Trophoblast cell (in vitro differentiated cells and primary cell): Measurements from ENCODE around the gene DDOST.
A peak's percentile ranks its signal among the peaks of the same experiment; 100 is the strongest.

ENCODE experiments used
- DNase-seq, 2 donors: peaks; one replicate each; pipeline ENCODE4 v3.0.0-alpha.2; 2016
- H2AFZ ChIP-seq: 2 replicates; pipeline ENCODE4 v1.6.1; 2013; ENCODE audit warnings: low read length, moderate library complexity, mild to moderate bottlenecking; ENCODE audit not compliant: insufficient read depth, poor library complexity
- H2AK5ac ChIP-seq: 2 replicates; pipeline ENCODE4 v1.6.1; 2013; ENCODE audit warnings: mild to moderate bottlenecking, low read length
- H2BK120ac ChIP-seq: 2 replicates; pipeline ENCODE4 v1.6.1; 2013; ENCODE audit warnings: low read length, mild to moderate bottlenecking, moderate library complexity; ENCODE audit not compliant: insufficient read depth, poor library complexity
- H2BK12ac ChIP-seq: 2 replicates; pipeline ENCODE4 v1.6.1; 2013; ENCODE audit warnings: mild to moderate bottlenecking, low read length, moderate library complexity
- H2BK5ac ChIP-seq: 2 replicates; pipeline ENCODE4 v1.6.1; 2013; ENCODE audit warnings: low read length, low read depth, moderate library complexity, mild to moderate bottlenecking; ENCODE audit not compliant: poor library complexity
- H3K14ac ChIP-seq: 2 replicates; pipeline ENCODE4 v1.6.1; 2013; ENCODE audit warnings: mild to moderate bottlenecking, low read length
- H3K18ac ChIP-seq: 2 replicates; pipeline ENCODE4 v1.6.1; 2013; ENCODE audit warnings: mild to moderate bottlenecking, low read length
- H3K23ac ChIP-seq: 2 replicates; pipeline ENCODE4 v1.6.1; 2013; ENCODE audit warnings: low read length
- H3K27ac ChIP-seq: 2 replicates; pipeline ENCODE4 v1.5.1; 2013; ENCODE audit warnings: low read depth, mild to moderate bottlenecking, inconsistent platforms, low read length, moderate library complexity
- H3K27me3 ChIP-seq: 2 replicates; pipeline ENCODE4 v1.6.1; 2013; ENCODE audit warnings: inconsistent platforms, mild to moderate bottlenecking, low read length, moderate library complexity; ENCODE audit not compliant: insufficient read depth
- H3K36me3 ChIP-seq, 2 experiments: 1 replicate in 1 of 2; 2 replicates in 1 of 2; pipeline ENCODE4 v1.6.1; 2013; ENCODE audit warnings: low read length in 2 of 2, mild to moderate bottlenecking in 2 of 2, moderate library complexity in 1 of 2; ENCODE audit not compliant: insufficient read depth in 2 of 2, control insufficient read depth in 1 of 2
- H3K4ac ChIP-seq: 2 replicates; pipeline ENCODE4 v1.6.1; 2013; ENCODE audit warnings: low read depth, mild to moderate bottlenecking, low read length, moderate library complexity
- H3K4me1 ChIP-seq, 2 experiments: 1 replicate in 1 of 2; 2 replicates in 1 of 2; pipeline ENCODE4 v1.6.1; 2013; ENCODE audit warnings: low read length in 2 of 2, mild to moderate bottlenecking in 2 of 2, moderate library complexity in 1 of 2; ENCODE audit not compliant: insufficient read depth in 2 of 2, control insufficient read depth in 1 of 2
- H3K4me2 ChIP-seq: 2 replicates; pipeline ENCODE4 v1.6.1; 2013; ENCODE audit warnings: inconsistent platforms, mild to moderate bottlenecking, low read length, moderate library complexity
- H3K4me3 ChIP-seq: 2 replicates; pipeline ENCODE4 v1.5.1; 2013; ENCODE audit warnings: mild to moderate bottlenecking, low read depth, low read length, inconsistent platforms
- H3K79me1 ChIP-seq: one replicate; pipeline ENCODE4 v1.6.1; 2013; ENCODE audit warnings: low read length
- H3K79me2 ChIP-seq: 2 replicates; pipeline ENCODE4 v1.6.1; 2013; ENCODE audit warnings: low read length, mild to moderate bottlenecking; ENCODE audit not compliant: control insufficient read depth, insufficient read depth, poor library complexity
- H3K9ac ChIP-seq: 2 replicates; pipeline ENCODE4 v1.6.1; 2013; ENCODE audit warnings: mild to moderate bottlenecking, low read length
- H3K9me3 ChIP-seq: 2 replicates; pipeline ENCODE4 v1.6.1; 2013; ENCODE audit warnings: low read depth, mild to moderate bottlenecking, control low read depth, inconsistent platforms, low read length; ENCODE audit not compliant: insufficient read depth
- H4K12ac ChIP-seq: 2 replicates; pipeline ENCODE4 v1.6.1; 2013; ENCODE audit warnings: low read depth, mild to moderate bottlenecking, low read length, moderate library complexity
- H4K8ac ChIP-seq: 2 replicates; pipeline ENCODE4 v1.6.1; 2013; ENCODE audit warnings: low read depth, mild to moderate bottlenecking, low read length, moderate library complexity
- H4K91ac ChIP-seq: one replicate; pipeline ENCODE4 v1.6.1; 2013; ENCODE audit warnings: low read depth, mild to moderate bottlenecking, low read length, moderate library complexity
- WGBS: extraction: QIAGEN DNeasy Blood & Tissue Kit; methylation state at CpG from one replicate; pipeline ENCODE4 v1.1.7; 2013; ENCODE audit warnings: missing lambda C conversion rate; ENCODE audit not compliant: insufficient read length, insufficient coverage; ENCODE audit errors: extremely low coverage; 5-methylcytosine and 5-hydroxymethylcytosine counted together

The DDOST gene

DNA sequence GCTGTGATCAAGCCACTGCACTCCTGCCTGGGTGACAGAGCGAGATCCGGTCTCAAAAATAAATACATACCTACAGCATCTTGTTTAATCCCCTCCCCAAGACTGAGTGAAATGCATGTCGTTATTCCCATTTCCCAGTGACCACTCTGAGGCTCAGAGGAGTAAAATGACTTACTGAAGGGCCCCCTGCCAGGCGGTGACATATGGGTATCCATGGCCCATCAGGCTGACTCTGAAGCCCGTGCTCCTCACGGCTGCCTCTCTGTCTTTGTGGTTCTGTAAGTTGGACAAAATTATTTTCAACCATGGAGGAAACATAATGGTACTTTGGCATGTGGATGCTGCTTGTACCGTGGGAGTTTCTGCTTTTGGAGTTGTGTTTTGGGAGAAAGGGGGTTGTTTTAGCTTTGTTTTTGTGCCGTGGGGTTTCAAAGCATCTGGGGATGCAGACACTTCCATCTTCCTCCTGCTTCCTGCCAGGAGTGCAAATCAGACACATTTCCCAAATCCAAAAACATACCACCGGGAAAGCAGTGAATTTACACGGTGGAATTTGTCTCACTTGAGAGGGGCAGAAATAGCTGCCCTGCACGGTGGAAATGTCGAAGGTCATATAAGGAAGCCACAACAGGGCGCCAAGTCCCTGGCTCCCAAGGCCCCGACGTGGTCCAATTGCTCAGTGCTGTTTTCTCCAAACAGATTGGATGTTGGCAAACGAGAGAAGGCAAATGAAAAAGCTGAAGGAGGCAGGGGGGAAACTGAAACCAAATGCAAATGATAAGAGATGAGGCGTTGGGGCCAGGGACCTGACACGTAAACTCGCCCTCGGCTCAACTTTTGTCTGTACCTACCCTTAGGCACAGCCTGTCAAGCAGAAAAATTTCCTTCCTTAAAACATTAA, 45.0 kb downstream of the DDOST start:
- Histone ChIP-seq H3K18ac (no peak overlapping the region), H3K79me2 (no peaks in the 10 kb centered on the region), H3K79me1 (peaks cover 2% of the 10 kb centered on the region), H3K27ac (no peak overlapping the region), H3K36me3 (no peaks in the 10 kb centered on the region), H3K9me3 (no peaks in the 10 kb centered on the region), H3K4me3 (no peak overlapping the region), H4K12ac (no peak overlapping the region), H3K14ac (no peak overlapping the region), H4K8ac (no peak overlapping the region), H3K9ac (no peak overlapping the region), H2AK5ac (no peak overlapping the region), H3K4me1 (peaks cover 10 to 11% of the 10 kb centered on the region in 2 experiments), H2AFZ (no peak overlapping the region), H3K23ac (no peak overlapping the region), H3K27me3 (no peaks in the 10 kb centered on the region), H2BK12ac (no peak overlapping the region), H2BK5ac (no peak overlapping the region), H4K91ac (no peak overlapping the region), H3K4me2 (no peak overlapping the region), H2BK120ac (no peak overlapping the region), H3K4ac (no peak overlapping the region)
- WGBS: no CpG with 5 or more reads among the region's 20 CpGs
- peak; percentile 43 to 72 for DNase-seq

DNA sequence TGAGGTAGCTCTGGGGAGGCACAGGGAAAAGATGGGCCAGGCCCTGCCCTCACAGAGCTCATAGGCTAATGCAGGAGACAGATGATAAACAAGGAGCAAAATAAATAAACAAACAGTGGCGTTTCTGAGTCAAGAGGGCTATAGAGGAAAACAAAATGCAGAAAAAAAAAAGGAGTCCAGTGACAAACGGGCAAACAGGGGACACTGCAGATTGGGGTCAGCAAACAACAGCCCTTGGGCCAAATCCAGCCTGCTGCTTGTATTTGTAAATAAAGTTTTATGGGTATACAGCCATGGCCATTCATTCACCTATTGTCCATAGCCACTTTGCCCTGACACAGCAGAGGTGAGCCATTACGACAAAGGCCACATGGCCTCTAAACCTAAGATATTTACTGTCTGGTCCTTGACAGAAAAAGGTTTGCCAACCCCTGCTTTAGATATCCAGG, 47.0 kb downstream of the DDOST start:
- H2BK120ac ChIP-seq: no peak overlapping the region

DNA sequence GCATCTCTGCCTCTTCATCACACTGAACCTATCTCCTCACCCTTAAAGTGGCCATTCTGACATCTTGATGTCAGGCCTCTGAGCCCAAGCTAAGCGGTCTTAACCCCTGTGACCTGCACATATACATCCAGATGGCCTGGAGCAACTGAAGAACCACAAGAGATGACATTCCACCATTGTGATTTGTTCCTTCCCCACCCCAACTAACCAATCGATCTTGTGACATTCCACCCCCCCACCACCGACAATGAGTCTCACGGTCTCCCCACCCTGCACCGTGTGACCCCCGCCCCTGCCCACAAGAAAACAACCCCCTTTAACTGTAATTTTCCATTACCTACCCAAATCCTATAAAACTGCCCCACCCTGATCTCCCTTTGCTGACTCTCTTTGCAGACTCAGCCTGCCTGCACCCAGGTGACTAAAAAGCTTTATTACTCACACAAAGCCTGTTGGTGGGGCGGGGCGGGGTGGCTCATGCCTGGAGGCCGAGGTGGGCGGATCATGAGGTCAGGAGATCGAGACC, 48.9 kb downstream of the DDOST start:
- no peak overlapping the region for H3K9ac ChIP-seq
- no peak overlapping the region for H2AK5ac ChIP-seq
- WGBS: no CpG with 5 or more reads among the region's 11 CpGs
- H2BK120ac ChIP-seq: no peak overlapping the region
- H2AFZ ChIP-seq: no peak overlapping the region
- H3K18ac ChIP-seq: no peak overlapping the region
- no peak overlapping the region for H3K4ac ChIP-seq
- H3K4me3 ChIP-seq: no peak overlapping the region
- no peak overlapping the region for H2BK12ac ChIP-seq
- H3K9me3 ChIP-seq: no peaks in the 10 kb centered on the region
- no peaks in the 10 kb centered on the region for H3K79me2 ChIP-seq
- no peak overlapping the region for H4K12ac ChIP-seq
- no peak overlapping the region for H4K91ac ChIP-seq
- H3K14ac ChIP-seq: no peak overlapping the region
- no peak overlapping the region for H3K23ac ChIP-seq
- peaks cover 10 to 11% of the 10 kb centered on the region in 2 experiments for H3K4me1 ChIP-seq
- no peak overlapping the region for H4K8ac ChIP-seq
- peak; percentile 74 to 78 for DNase-seq
- no peaks in the 10 kb centered on the region for H3K27me3 ChIP-seq
- peaks cover 2% of the 10 kb centered on the region for H3K79me1 ChIP-seq
- H3K4me2 ChIP-seq: no peak overlapping the region
- no peak overlapping the region for H3K27ac ChIP-seq
- H2BK5ac ChIP-seq: no peak overlapping the region
- H3K36me3 ChIP-seq: no peaks in the 10 kb centered on the region

More for the DNA sequence above, 47.0 kb downstream of the DDOST start:
- Histone ChIP-seq H3K79me1 (peaks cover 2% of the 10 kb centered on the region), H3K23ac (no peak overlapping the region), H3K4me1 (peaks cover 10 to 11% of the 10 kb centered on the region in 2 experiments), H3K79me2 (no peaks in the 10 kb centered on the region), H3K18ac (no peak overlapping the region), H3K9ac (no peak overlapping the region), H2BK12ac (no peak overlapping the region), H2AK5ac (no peak overlapping the region), H3K4me2 (no peak overlapping the region), H3K14ac (no peak overlapping the region), H4K12ac (no peak overlapping the region), H3K4me3 (no peak overlapping the region), H3K9me3 (no peaks in the 10 kb centered on the region), H3K4ac (no peak overlapping the region), H2BK5ac (no peak overlapping the region), H4K91ac (no peak overlapping the region), H4K8ac (no peak overlapping the region), H3K36me3 (no peaks in the 10 kb centered on the region), H2AFZ (no peak overlapping the region), H3K27me3 (no peaks in the 10 kb centered on the region), H3K27ac (peak overlapping the region; percentile 28)
- DNase-seq: no peak
- no CpG with 5 or more reads among the region's 3 CpGs for WGBS

DNA sequence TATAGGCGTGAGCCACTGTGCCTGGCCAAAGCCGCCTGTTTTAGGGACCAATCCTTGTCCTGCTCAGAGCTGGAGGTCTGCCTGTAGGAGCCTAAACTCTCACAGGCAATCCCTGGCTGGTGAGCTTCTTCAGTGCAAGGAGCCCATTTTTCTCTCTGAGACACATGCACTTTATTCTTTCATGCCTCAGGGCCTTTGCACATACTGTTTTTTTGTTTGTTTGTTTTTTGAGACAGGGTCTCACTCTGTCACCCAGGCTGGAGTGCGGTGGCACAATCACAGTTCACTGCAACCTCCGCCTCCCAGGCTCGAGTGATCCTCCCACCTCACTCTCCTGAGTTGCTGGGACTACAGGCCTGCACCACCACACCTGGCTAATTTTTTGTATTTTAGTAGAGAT, 49.5 kb downstream of the DDOST start:
- no peaks in the 10 kb centered on the region for H3K79me2 ChIP-seq
- no CpG with 5 or more reads among the region's 5 CpGs for WGBS

More for the DNA sequence above, 49.5 kb downstream of the DDOST start:
- Histone ChIP-seq H3K23ac (no peak overlapping the region), H4K91ac (no peak overlapping the region), H3K18ac (no peak overlapping the region), H2AFZ (no peak overlapping the region), H3K36me3 (no peaks in the 10 kb centered on the region), H3K4me3 (no peak overlapping the region), H3K27me3 (no peaks in the 10 kb centered on the region), H3K4me2 (no peak overlapping the region), H4K8ac (no peak overlapping the region), H2BK12ac (no peak overlapping the region), H4K12ac (no peak overlapping the region), H3K4me1 (peaks cover 10 to 11% of the 10 kb centered on the region in 2 experiments), H3K27ac (no peak overlapping the region), H3K79me1 (peaks cover 2% of the 10 kb centered on the region), H3K14ac (no peak overlapping the region), H3K9me3 (no peaks in the 10 kb centered on the region), H3K9ac (no peak overlapping the region), H2BK5ac (no peak overlapping the region), H2BK120ac (no peak overlapping the region), H2AK5ac (no peak overlapping the region), H3K4ac (no peak overlapping the region)
- peak in 1 of 2 donors; percentile 40 for DNase-seq
